ENCODE data around the gene C11orf58. TPM values are rescaled to one million over a fixed set of nuclear protein-coding genes. Genes with fewer than 3 reads are reported as not detected.

C11orf58 gene
- total RNA-seq, 4 donors from 2014 or later, result 65.5 to 115 (median 99.9) TPM

DNA sequence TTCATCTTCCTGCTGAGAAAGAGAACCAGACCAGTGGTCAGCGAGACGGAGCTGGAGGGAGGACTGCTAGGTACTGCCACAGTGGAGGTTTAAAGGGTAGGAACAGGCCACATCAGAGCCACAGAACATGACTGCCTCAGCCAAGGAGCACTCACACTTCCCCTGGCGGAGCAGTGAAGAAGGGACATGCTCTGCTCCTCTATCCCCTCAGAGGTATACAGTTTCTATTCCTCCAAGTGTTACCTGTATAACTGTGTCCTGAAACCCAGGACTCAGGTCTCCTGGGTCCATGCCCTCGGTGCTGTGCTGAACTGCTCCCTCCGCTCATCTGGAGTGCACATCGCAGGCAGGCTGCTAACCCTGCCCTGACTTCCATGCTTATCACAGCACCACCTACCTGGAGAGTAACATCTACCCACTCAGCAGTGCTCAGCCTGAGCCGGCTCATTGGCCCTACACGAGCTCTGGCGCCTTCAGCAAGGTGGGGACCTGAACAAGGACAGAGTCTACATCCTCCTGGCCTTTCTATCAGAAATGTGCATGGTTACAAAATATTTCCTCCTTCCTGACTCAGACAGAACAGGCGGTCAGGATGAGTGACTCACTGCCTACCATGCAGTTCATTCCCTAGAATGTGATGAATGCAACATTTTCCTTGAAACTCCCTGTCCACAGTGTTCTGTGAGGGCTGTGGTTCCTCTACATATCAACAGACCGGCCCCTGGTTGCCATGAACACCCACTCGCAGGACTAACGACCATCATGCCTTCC lies 52.9 kb downstream of the C11orf58 start:
- TF ChIP-seq POLR2AphosphoS5 (IDR thresholded peaks at IDR 0.05) (peak; percentile 35 to 56 (median 39)), POLR2A (IDR thresholded peaks at IDR 0.05) (no peak)
- 57 to 70% methylated on average over 6 to 13 of the region's 13 CpGs for WGBS, 2 donors (ENCODE audit: low coverage in 1 of 2)
- Histone ChIP-seq H3K4me1 (peaks cover 0 to 11% (median 3%) of the 10 kb centered on the region in 4 donors), H3K27ac (peak overlapping the region; percentile 27 to 66 (median 66)), H3K9me3 (no peaks in the 10 kb centered on the region), H3K27me3 (no peaks in the 10 kb centered on the region), H3K4me3 (no peak overlapping the region), H3K36me3 (no peaks in the 10 kb centered on the region)
- no peak for DNase-seq
- intact Hi-C loops (cut with DNase I; ENCODE audit: low total_unique reads) (no loop called here), in situ Hi-C loops (cut with MboI; ENCODE audit: low pct_ligation_motif_present in 1 of 4, low pct_unique_long_range_greater_than_20kb in 1 of 4, low sequenced_read_pairs in 3 of 4) (no loop called here)

- no peak for DNase-seq
- intact Hi-C loops (cut with DNase I; ENCODE audit: low total_unique reads), result no loop called here
- H3K9me3 ChIP-seq, result no peaks in the 10 kb centered on the region
- TF ChIP-seq POLR2AphosphoS5 (IDR thresholded peaks at IDR 0.05) (no peak), CTCF (IDR thresholded peaks at IDR 0.05) (no peak), POLR2A (IDR thresholded peaks at IDR 0.05) (no peak), EP300 (IDR thresholded peaks at IDR 0.05; ENCODE audit: low read depth) (no peak)
- no peaks in the 10 kb centered on the region for H3K27me3 ChIP-seq
- H3K36me3 ChIP-seq, result no peaks in the 10 kb centered on the region
- peaks cover 0 to 9% (median 3%) of the 10 kb centered on the region in 4 donors for H3K4me1 ChIP-seq
- no peak overlapping the region for H3K4me3 ChIP-seq
- peak overlapping the region in 2 of 4 donors; percentile 49 to 63 for H3K27ac ChIP-seq
- in situ Hi-C loops (cut with MboI; ENCODE audit: low pct_ligation_motif_present in 1 of 4, low pct_unique_long_range_greater_than_20kb in 1 of 4, low sequenced_read_pairs in 3 of 4), result no loop called here
Measured at GRCh38 chr11:16792426-16792825, 54.0 kb downstream of the C11orf58 start.

DNA sequence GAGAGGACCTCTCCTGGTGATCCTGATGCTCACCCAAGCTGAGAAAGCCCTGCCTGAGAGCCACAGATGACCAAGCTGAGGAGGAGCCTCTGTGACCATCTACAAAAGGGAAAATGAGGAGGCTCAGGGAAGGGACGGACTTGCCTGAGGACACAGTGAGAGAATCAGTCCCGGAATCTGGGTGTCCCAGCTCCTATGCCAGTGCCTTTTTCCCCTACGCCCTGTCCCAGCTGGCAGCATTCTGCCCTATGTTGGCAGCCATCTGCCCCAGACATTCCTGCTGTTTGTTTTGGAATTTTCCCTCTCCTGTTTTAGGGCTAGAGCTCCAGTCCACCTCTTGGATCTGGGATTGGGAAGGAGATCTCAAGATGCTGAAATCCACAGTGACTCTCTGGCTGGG lies 54.6 kb downstream of the C11orf58 start:
- no peaks in the 10 kb centered on the region for H3K9me3 ChIP-seq
- H3K36me3 ChIP-seq, result no peaks in the 10 kb centered on the region
- in situ Hi-C loops (cut with MboI; ENCODE audit: low pct_ligation_motif_present in 1 of 4, low pct_unique_long_range_greater_than_20kb in 1 of 4, low sequenced_read_pairs in 3 of 4), result no loop called here
- H3K27ac ChIP-seq, result peak overlapping the region in 1 of 4 donors; percentile 49
- intact Hi-C loops (cut with DNase I; ENCODE audit: low total_unique reads), result no loop called here
- TF ChIP-seq POLR2AphosphoS5 (IDR thresholded peaks at IDR 0.05) (no peak), EP300 (IDR thresholded peaks at IDR 0.05; ENCODE audit: low read depth) (no peak), POLR2A (IDR thresholded peaks at IDR 0.05) (no peak), CTCF (IDR thresholded peaks at IDR 0.05) (no peak)
- peaks cover 0 to 9% (median 2%) of the 10 kb centered on the region in 4 donors for H3K4me1 ChIP-seq
- no peaks in the 10 kb centered on the region for H3K27me3 ChIP-seq
- 84 to 89% methylated on average over 3 of the region's 3 CpGs for WGBS, 2 donors (ENCODE audit: low coverage in 1 of 2)
- no peak overlapping the region for H3K4me3 ChIP-seq
- DNase-seq, result no peak

- intact Hi-C loops (cut with DNase I; ENCODE audit: low total_unique reads), result no loop called here
- no peak overlapping the region for H3K4me3 ChIP-seq
Measured at GRCh38 chr11:16793511-16793910, 55.1 kb downstream of the C11orf58 start.

More at GRCh38 chr11:16793511-16793910, 55.1 kb downstream of the C11orf58 start:
- in situ Hi-C loops (cut with MboI; ENCODE audit: low pct_ligation_motif_present in 1 of 4, low pct_unique_long_range_greater_than_20kb in 1 of 4, low sequenced_read_pairs in 3 of 4), result no loop called here
- H3K27me3 ChIP-seq, result no peaks in the 10 kb centered on the region
- no peak overlapping the region for H3K27ac ChIP-seq
- no peaks in the 10 kb centered on the region for H3K9me3 ChIP-seq
- no peak for TF ChIP-seq EP300 (IDR thresholded peaks at IDR 0.05; ENCODE audit: low read depth)
- no peak for TF ChIP-seq POLR2A (IDR thresholded peaks at IDR 0.05)
- no peak for TF ChIP-seq CTCF (IDR thresholded peaks at IDR 0.05)
- TF ChIP-seq POLR2AphosphoS5 (IDR thresholded peaks at IDR 0.05), result no peak
- H3K36me3 ChIP-seq, result no peaks in the 10 kb centered on the region
- DNase-seq, result no peak
- H3K4me1 ChIP-seq, result peaks cover 0 to 9% (median 0%) of the 10 kb centered on the region in 4 donors
- WGBS, 2 donors (ENCODE audit: low coverage in 1 of 2), result 90 to 100% methylated on average over 1 to 3 of the region's 3 CpGs

Measured in transverse colon (tissue), 4 donors.